ENCODE measurements around the gene TUBB. TPM values are rescaled to one million over a fixed set of nuclear protein-coding genes. Genes with fewer than 3 reads are reported as not detected.

Gene TUBB
- total and polyA plus RNA-seq, 2 experiments from 2014 or later, result 433 to 460 TPM

- no peak for DNase-seq (ENCODE audit: low spot score)
- H3K4me3 ChIP-seq, result no peak overlapping the region
- H3K9me3 ChIP-seq (ENCODE audit: low read depth), result no peaks in the 10 kb centered on the region
- H3K9me2 ChIP-seq (replicated peaks; ENCODE audit: insufficient read depth), result no peaks in the 10 kb centered on the region
- no peaks in the 10 kb centered on the region for H4K20me1 ChIP-seq (ENCODE audit: insufficient read depth, poor library complexity, severe bottlenecking)
- no peaks in the 10 kb centered on the region for H3K36me3 ChIP-seq (replicated peaks; ENCODE audit: insufficient read depth, low read depth)
- H3K79me2 ChIP-seq, result peaks cover 19% of the 10 kb centered on the region
- H2AFZ ChIP-seq, result no peak overlapping the region
- no peak overlapping the region for H3K4me2 ChIP-seq
- TF ChIP-seq EZH2 (IDR thresholded peaks at IDR 0.05; ENCODE audit: borderline replicate concordance) (no peak), EZH2phosphoT487 (IDR thresholded peaks at IDR 0.05; ENCODE audit: low read depth, severe bottlenecking, unreplicated experiment) (no peak), CTCF (IDR thresholded peaks at IDR 0.05; ENCODE audit: poor library complexity) (no peak)
- H3K27ac ChIP-seq, result no peak overlapping the region
- H3K4me1 ChIP-seq (ENCODE audit: insufficient read depth), result peaks cover 6% of the 10 kb centered on the region
- 93% methylated on average over 10 of the region's 10 CpGs for WGBS (ENCODE audit: low lambda C conversion rate, missing lambda C conversion rate)
- no peaks in the 10 kb centered on the region for H3K27me3 ChIP-seq
Observed at GRCh38 chr6:30676660-30677285, 43.4 kb upstream of the TUBB start.

GRCh38 chr6:30678964-30679726 is 41.0 kb upstream of the TUBB start:
- H3K79me2 ChIP-seq, result peaks cover 35% of the 10 kb centered on the region

GRCh38 chr6:30679765-30680535 is 40.2 kb upstream of the TUBB start:
- no peaks in the 10 kb centered on the region for H3K9me3 ChIP-seq (ENCODE audit: low read depth)
- no peaks in the 10 kb centered on the region for H3K9me2 ChIP-seq (replicated peaks; ENCODE audit: insufficient read depth)
- H3K27ac ChIP-seq, result no peak overlapping the region
- no peak overlapping the region for H3K4me3 ChIP-seq
- no peak overlapping the region for H2AFZ ChIP-seq
- DNase-seq (ENCODE audit: low spot score), result no peak
- TF ChIP-seq EZH2 (IDR thresholded peaks at IDR 0.05; ENCODE audit: borderline replicate concordance) (no peak), EZH2phosphoT487 (IDR thresholded peaks at IDR 0.05; ENCODE audit: low read depth, severe bottlenecking, unreplicated experiment) (no peak), CTCF (IDR thresholded peaks at IDR 0.05; ENCODE audit: poor library complexity) (no peak)
- no peak overlapping the region for H3K4me2 ChIP-seq
- no peaks in the 10 kb centered on the region for H4K20me1 ChIP-seq (ENCODE audit: insufficient read depth, poor library complexity, severe bottlenecking)
- no peaks in the 10 kb centered on the region for H3K36me3 ChIP-seq (replicated peaks; ENCODE audit: insufficient read depth, low read depth)
- peaks cover 25% of the 10 kb centered on the region for H3K4me1 ChIP-seq (ENCODE audit: insufficient read depth)
- WGBS (ENCODE audit: low lambda C conversion rate, missing lambda C conversion rate), result 77% methylated on average over 7 of the region's 7 CpGs
- H3K79me2 ChIP-seq, result peaks cover 43% of the 10 kb centered on the region
- no peaks in the 10 kb centered on the region for H3K27me3 ChIP-seq

More at GRCh38 chr6:30678964-30679726, 41.0 kb upstream of the TUBB start:
- Histone ChIP-seq H3K4me2 (peak overlapping the region; percentile 64), H3K9me2 (replicated peaks; ENCODE audit: insufficient read depth) (no peaks in the 10 kb centered on the region), H4K20me1 (ENCODE audit: insufficient read depth, poor library complexity, severe bottlenecking) (no peaks in the 10 kb centered on the region), H3K27ac (no peak overlapping the region), H3K27me3 (no peaks in the 10 kb centered on the region), H3K9me3 (ENCODE audit: low read depth) (no peaks in the 10 kb centered on the region), H3K4me3 (no peak overlapping the region), H2AFZ (no peak overlapping the region), H3K4me1 (ENCODE audit: insufficient read depth) (peaks cover 22% of the 10 kb centered on the region), H3K36me3 (replicated peaks; ENCODE audit: insufficient read depth, low read depth) (no peaks in the 10 kb centered on the region)
- WGBS (ENCODE audit: low lambda C conversion rate, missing lambda C conversion rate), result 23% methylated on average over 26 of the region's 31 CpGs
- peak; percentile 95 for TF ChIP-seq CTCF (IDR thresholded peaks at IDR 0.05; ENCODE audit: poor library complexity)
- TF ChIP-seq EZH2phosphoT487 (IDR thresholded peaks at IDR 0.05; ENCODE audit: low read depth, severe bottlenecking, unreplicated experiment), result no peak
- TF ChIP-seq EZH2 (IDR thresholded peaks at IDR 0.05; ENCODE audit: borderline replicate concordance), result no peak
- DNase-seq (ENCODE audit: low spot score), result peak; percentile 90
